Upper lobe of left lung (tissue), 6 donors: Measurements from ENCODE around the gene AOC1. TPM values are rescaled to one million over a fixed set of nuclear protein-coding genes. Genes with fewer than 3 reads are reported as not detected.

Source experiments
- ATAC-seq, 2 donors: fragments of 200-7000 bp; cut with Tn5 transposase; one replicate each; pipeline ENCODE4 v1.9.1; 2022; ENCODE audit warnings: mild to moderate bottlenecking in 2 of 2, moderate library complexity in 2 of 2; ENCODE audit not compliant: low FRiP score in 2 of 2
- DNase-seq, 2 donors: peaks; one replicate each; pipeline ENCODE4 v3.0.0-alpha.2; 2019 to 2020
- H3K27ac ChIP-seq, 4 donors: fragments of 200-600 bp; sonication (generic); one replicate each; pipeline ENCODE4 v1.5.1; 2016 to 2019
- H3K27me3 ChIP-seq, 4 donors: fragments of 200-600 bp; sonication (generic); one replicate each; pipeline ENCODE4 v1.5.1; 2017 to 2019
- H3K36me3 ChIP-seq, 4 donors: fragments of 200-600 bp; sonication (generic); one replicate each; pipeline ENCODE4 v1.5.1; 2016 to 2019
- H3K4me1 ChIP-seq, 4 donors: fragments of 200-600 bp; sonication (generic); one replicate each; pipeline ENCODE4 v1.5.1; 2018 to 2019
- H3K4me3 ChIP-seq, 4 donors: fragments of 200-600 bp; sonication (generic); one replicate each; pipeline ENCODE4 v1.5.1; 2017 to 2019; ENCODE audit warnings: mild to moderate bottlenecking in 2 of 4, moderate library complexity in 1 of 4
- H3K9me3 ChIP-seq, 4 donors: fragments of 200-600 bp; sonication (generic); one replicate each; pipeline ENCODE4 v1.5.1; 2018 to 2019
- EP300 ChIP-seq, 4 donors: sonication (generic); formaldehyde crosslinking; IDR thresholded peaks; one replicate each; pipeline ENCODE4 v1.5.1; 2017; ENCODE audit warnings: antibody characterized with exemption in 4 of 4, control low read depth in 2 of 4
- POLR2A ChIP-seq, 4 donors: fragments of 450-650 bp; IDR thresholded peaks; one replicate each; pipeline ENCODE4 v1.5.1; 2016 to 2017; ENCODE audit warnings: antibody characterized with exemption in 4 of 4, mild to moderate bottlenecking in 2 of 4
- POLR2AphosphoS5 ChIP-seq, 2 donors: sonication (generic); formaldehyde crosslinking; IDR thresholded peaks; one replicate each; pipeline ENCODE4 v1.5.1; 2017; ENCODE audit warnings: antibody characterized with exemption in 2 of 2
- WGBS, 2 donors: methylation state at CpG; one replicate each; pipeline ENCODE4 v1.1.5; 2017 to 2018; 5-methylcytosine and 5-hydroxymethylcytosine counted together
- total RNA-seq, 6 donors: library from RNA; depleted of rRNA in 4 of 6; stranded (reverse); fragments of >200 nt in 4 of 6; gene quantifications; one replicate each; pipeline versions ENCODE4 v1.1.0 to v1.2.1, GENCODE V29; 2016 to 2021
- TF ChIP-seq, protein P1 (sequence below), 6 experiments: fragments of 450-650 bp in 4 of 6; fragments of 200-600 bp in 2 of 6; sonication (generic) in 2 of 6; IDR thresholded peaks; one replicate each; pipeline ENCODE4 v1.5.1; 2016 to 2019; ENCODE audit warnings: antibody characterized with exemption in 6 of 6
- donor health status: DM: no; HTN: no; CAD: no; lungs with moderate emphysema.
- donor health status: DM: no; HTN: yes; CAD: no; lungs with severe emphysema.

The AOC1 gene
- total RNA-seq, 6 donors from 2014 or later, result 0.31 to 0.88 TPM; not detected in 4

DNA sequence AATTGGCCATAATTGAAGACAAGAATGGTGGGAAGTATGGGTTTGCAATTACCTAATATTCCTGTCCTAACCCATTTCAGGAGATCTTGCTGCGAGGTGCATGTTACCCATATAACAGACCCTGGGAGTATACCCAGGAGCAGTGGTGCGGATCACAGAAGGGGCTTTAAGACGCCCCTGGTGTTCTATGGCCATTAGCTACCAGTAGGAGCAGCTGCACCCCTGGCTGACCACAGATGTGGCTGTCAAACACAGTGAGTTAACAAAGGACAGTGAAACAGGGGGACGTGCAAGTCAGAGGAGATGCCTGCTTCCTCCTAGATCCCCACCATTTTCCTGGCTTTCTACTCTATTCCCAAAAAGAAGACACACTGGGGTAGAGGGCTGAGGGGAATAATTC lies 25.2 kb downstream of the AOC1 start:
- ATAC-seq, result peak in 1 of 2 donors; percentile 17
- Histone ChIP-seq H3K36me3 (no peaks in the 10 kb centered on the region), H3K4me3 (no peak overlapping the region), H3K27ac (no peak overlapping the region), H3K9me3 (peaks cover 13 to 29% (median 18%) of the 10 kb centered on the region in 4 donors), H3K4me1 (peaks cover 3 to 9% (median 6%) of the 10 kb centered on the region in 4 donors), H3K27me3 (no peaks in the 10 kb centered on the region)
- no peak for DNase-seq
- WGBS, 2 donors, result 77 to 78% methylated on average over 4 of the region's 4 CpGs
- TF ChIP-seq POLR2AphosphoS5 (IDR thresholded peaks at IDR 0.05) (no peak), EP300 (IDR thresholded peaks at IDR 0.05) (no peak), POLR2A (IDR thresholded peaks at IDR 0.05) (no peak)
- TF ChIP-seq, protein P1, sequence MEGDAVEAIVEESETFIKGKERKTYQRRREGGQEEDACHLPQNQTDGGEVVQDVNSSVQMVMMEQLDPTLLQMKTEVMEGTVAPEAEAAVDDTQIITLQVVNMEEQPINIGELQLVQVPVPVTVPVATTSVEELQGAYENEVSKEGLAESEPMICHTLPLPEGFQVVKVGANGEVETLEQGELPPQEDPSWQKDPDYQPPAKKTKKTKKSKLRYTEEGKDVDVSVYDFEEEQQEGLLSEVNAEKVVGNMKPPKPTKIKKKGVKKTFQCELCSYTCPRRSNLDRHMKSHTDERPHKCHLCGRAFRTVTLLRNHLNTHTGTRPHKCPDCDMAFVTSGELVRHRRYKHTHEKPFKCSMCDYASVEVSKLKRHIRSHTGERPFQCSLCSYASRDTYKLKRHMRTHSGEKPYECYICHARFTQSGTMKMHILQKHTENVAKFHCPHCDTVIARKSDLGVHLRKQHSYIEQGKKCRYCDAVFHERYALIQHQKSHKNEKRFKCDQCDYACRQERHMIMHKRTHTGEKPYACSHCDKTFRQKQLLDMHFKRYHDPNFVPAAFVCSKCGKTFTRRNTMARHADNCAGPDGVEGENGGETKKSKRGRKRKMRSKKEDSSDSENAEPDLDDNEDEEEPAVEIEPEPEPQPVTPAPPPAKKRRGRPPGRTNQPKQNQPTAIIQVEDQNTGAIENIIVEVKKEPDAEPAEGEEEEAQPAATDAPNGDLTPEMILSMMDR (IDR thresholded peaks at IDR 0.05), result no peak

DNA sequence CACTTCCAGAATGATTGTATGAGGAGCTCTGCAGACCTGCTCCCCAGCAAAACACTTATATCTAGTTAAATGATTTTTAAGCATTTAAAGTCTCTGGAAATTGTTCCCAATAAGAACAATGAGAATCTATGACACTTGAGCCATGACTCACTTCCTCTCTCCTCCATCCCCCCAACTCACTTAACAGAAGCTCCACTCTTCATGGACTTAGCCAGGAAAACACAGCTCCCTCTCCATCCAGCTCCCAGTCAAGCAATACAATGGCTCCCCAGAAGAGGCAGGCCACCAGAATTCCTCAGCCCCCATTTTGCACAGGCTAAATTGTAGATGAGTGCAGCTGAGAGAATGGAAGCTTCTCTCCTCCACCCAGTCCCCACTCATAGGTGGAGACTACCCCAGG lies 27.0 kb downstream of the AOC1 start:
- Histone ChIP-seq H3K9me3 (peaks cover 13 to 29% (median 18%) of the 10 kb centered on the region in 4 donors), H3K36me3 (no peaks in the 10 kb centered on the region), H3K4me3 (no peak overlapping the region), H3K27me3 (no peaks in the 10 kb centered on the region), H3K4me1 (peaks cover 3 to 9% (median 6%) of the 10 kb centered on the region in 4 donors), H3K27ac (no peak overlapping the region)
- ATAC-seq (no peak), DNase-seq (no peak)
- TF ChIP-seq POLR2A (IDR thresholded peaks at IDR 0.05) (no peak), EP300 (IDR thresholded peaks at IDR 0.05) (no peak), POLR2AphosphoS5 (IDR thresholded peaks at IDR 0.05) (no peak)
- TF ChIP-seq, protein P1 (IDR thresholded peaks at IDR 0.05), result no peak

DNA sequence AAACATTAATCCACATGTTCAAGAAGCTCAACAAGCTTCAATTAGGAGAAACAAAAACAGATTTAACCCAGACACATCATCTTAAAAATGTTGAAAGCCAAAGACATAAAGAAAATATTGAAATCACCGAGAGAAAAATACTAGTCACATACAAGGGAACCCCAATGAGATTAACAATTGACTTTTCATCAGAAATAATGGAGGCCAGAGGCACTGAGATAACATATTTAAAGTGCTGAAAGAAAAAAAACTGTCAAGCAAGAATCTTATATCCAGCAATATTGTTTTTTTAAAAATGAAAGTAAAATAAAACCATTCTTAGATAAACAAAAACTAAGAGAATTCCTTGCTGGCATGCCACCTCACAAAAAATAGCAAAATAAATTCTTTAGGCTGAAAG lies 28.9 kb downstream of the AOC1 start:
- TF ChIP-seq, protein P1 (IDR thresholded peaks at IDR 0.05), result no peak
- TF ChIP-seq EP300 (IDR thresholded peaks at IDR 0.05) (no peak), POLR2A (IDR thresholded peaks at IDR 0.05) (no peak), POLR2AphosphoS5 (IDR thresholded peaks at IDR 0.05) (no peak)
- DNase-seq (no peak), ATAC-seq (no peak)
- Histone ChIP-seq H3K27ac (no peak overlapping the region), H3K36me3 (no peaks in the 10 kb centered on the region), H3K4me3 (no peak overlapping the region), H3K4me1 (peaks cover 3 to 9% (median 6%) of the 10 kb centered on the region in 4 donors), H3K27me3 (no peaks in the 10 kb centered on the region), H3K9me3 (peaks cover 13 to 37% (median 23%) of the 10 kb centered on the region in 4 donors)
- WGBS, 2 donors, result 90 to 97% methylated on average over 1 of the region's 1 CpG

DNA sequence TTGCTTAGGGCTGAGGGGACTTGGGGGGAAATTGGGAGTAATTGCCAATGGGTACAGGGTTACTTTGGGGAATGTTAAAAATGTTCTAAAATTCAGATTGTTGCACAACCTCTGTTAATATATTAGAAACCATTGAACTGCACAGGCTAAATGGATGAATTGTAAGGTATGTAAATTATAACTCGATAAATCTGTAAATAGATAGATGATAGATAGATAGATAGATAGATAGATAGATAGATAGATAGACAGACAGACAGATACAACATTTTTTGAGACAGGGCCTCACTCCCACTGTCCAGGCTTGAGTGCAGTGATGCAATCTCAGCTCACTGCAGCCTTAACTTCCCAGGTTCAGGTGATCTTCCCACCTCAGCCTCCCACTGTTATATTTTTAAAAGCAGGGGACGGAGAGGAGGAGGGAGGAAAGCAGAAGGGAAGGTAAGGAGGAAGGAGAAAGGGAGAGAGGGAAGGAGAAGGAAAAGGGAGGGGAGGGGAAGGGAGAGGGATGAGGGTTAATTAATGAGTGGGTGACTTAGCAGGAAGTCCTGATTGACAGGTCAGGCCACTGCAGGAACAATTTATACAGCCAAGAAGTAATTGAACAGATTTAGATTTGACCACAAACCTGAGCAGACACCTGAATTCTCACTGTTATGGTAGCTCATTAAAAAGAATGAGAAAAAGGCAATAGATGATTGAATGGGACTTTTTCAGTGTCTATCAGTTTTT lies 38.7 kb downstream of the AOC1 start:
- Histone ChIP-seq H3K27me3 (no peaks in the 10 kb centered on the region), H3K9me3 (peaks cover 0 to 7% (median 3%) of the 10 kb centered on the region in 4 donors), H3K36me3 (no peaks in the 10 kb centered on the region), H3K4me3 (no peak overlapping the region), H3K27ac (no peak overlapping the region), H3K4me1 (no peaks in the 10 kb centered on the region)
- 87 to 89% methylated on average over 2 of the region's 2 CpGs for WGBS, 2 donors
- TF ChIP-seq POLR2AphosphoS5 (IDR thresholded peaks at IDR 0.05) (no peak), POLR2A (IDR thresholded peaks at IDR 0.05) (no peak), EP300 (IDR thresholded peaks at IDR 0.05) (no peak)
- TF ChIP-seq, protein P1 (IDR thresholded peaks at IDR 0.05), result no peak
- no peak for ATAC-seq
- DNase-seq, result no peak

DNA sequence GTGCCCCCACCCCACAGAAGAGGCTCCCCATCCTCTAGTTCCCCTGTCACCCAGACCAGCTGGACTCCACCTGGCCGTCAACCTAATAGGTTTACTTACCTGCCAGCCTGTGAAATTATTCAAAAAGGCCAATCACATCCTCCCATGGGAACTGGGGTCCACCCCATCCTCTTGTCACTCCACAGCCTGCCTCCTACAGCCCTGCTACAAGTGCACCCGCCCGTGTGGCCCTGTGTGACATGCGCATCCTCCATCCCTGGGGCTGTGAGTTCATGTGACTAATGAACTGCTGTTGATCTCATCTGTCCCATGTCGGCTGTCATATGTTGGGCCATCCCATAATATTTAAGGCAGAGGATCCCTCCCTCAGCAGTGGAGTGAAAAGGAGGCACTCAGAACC lies 39.4 kb downstream of the AOC1 start:
- WGBS, 2 donors, result 80 to 81% methylated on average over 5 of the region's 5 CpGs
- TF ChIP-seq POLR2AphosphoS5 (IDR thresholded peaks at IDR 0.05), result no peak
- TF ChIP-seq, protein P1 (IDR thresholded peaks at IDR 0.05), result no peak
- no peak for TF ChIP-seq EP300 (IDR thresholded peaks at IDR 0.05)
- peaks cover 0 to 4% (median 0%) of the 10 kb centered on the region in 4 donors for H3K27me3 ChIP-seq
- H3K9me3 ChIP-seq, result peaks cover 0 to 6% (median 2%) of the 10 kb centered on the region in 4 donors
- no peaks in the 10 kb centered on the region for H3K36me3 ChIP-seq
- no peak for ATAC-seq
- DNase-seq, result no peak
- H3K4me1 ChIP-seq, result no peaks in the 10 kb centered on the region
- H3K27ac ChIP-seq, result no peak overlapping the region
- no peak overlapping the region for H3K4me3 ChIP-seq
